ENCODE data around the gene OXER1. TPM values are rescaled to one million over a fixed set of nuclear protein-coding genes. Genes with fewer than 3 reads are reported as not detected.

The OXER1 gene
- total and polyA plus RNA-seq, 2 of the 13 experiments (the other 11 are each of a cell fraction or from before 2014, with no cell fraction given) = 8.0 to 9.0 TPM

- no peak for TF ChIP-seq ZNF597 (CRISPR knock-in tag; IDR thresholded peaks at IDR 0.05)
- TF ChIP-seq ZMAT5 (CRISPR knock-in tag; IDR thresholded peaks at IDR 0.05; ENCODE audit: borderline replicate concordance, low read depth) = no peak
- 0 out of 2 replicates have a peak, but pooled peaks have one; percentile 46 for TF ChIP-seq ZFP41 (CRISPR knock-in tag; IDR thresholded peaks at IDR 0.05; ENCODE audit: borderline replicate concordance)
- TF ChIP-seq ZNF557 (CRISPR knock-in tag; IDR thresholded peaks at IDR 0.05) = no peak
- no peak for TF ChIP-seq STAG1 (CRISPR knock-in tag; IDR thresholded peaks at IDR 0.05)
- TF ChIP-seq ELF1 (CRISPR knock-in tag; IDR thresholded peaks at IDR 0.05) = no peak
- TF ChIP-seq ZNF318 (CRISPR knock-in tag; IDR thresholded peaks at IDR 0.05) = no peak
- TF ChIP-seq POLR2AphosphoS5 (IDR thresholded peaks at IDR 0.05; ENCODE audit: low read depth, low read length) = peak; percentile 10; the same call in 1 of the 2 replicates
- no peak for TF ChIP-seq MAZ (IDR thresholded peaks at IDR 0.05; ENCODE audit: borderline replicate concordance, low read depth, low read length)
- TF ChIP-seq MAZ (CRISPR knock-in tag; IDR thresholded peaks at IDR 0.05; ENCODE audit: low read depth) = peak; percentile 65; the same call in 1 of the 2 replicates
- 0 out of 2 replicates have a peak, but pooled peaks have one; percentile 44 for TF ChIP-seq ZMAT3 (CRISPR knock-in tag; conservative IDR thresholded peaks at IDR 0.05)
- no peak; the same call in 1 of the 2 replicates for TF ChIP-seq NKX3-1 (CRISPR knock-in tag; IDR thresholded peaks at IDR 0.05)
- 0 out of 2 replicates have a peak, but pooled peaks have one; percentile 16 for TF ChIP-seq ATF6 (CRISPR knock-in tag; conservative IDR thresholded peaks at IDR 0.05)
- 0 out of 2 replicates have a peak, but pooled peaks have one; percentile 47 for TF ChIP-seq GFI1 (CRISPR knock-in tag; IDR thresholded peaks at IDR 0.05; ENCODE audit: borderline replicate concordance)
- TF ChIP-seq SIX1 (CRISPR knock-in tag; IDR thresholded peaks at IDR 0.05; ENCODE audit: borderline replicate concordance) = no peak; the same call in 1 of the 2 replicates
- TF ChIP-seq PHB2 (IDR thresholded peaks at IDR 0.05; ENCODE audit: partially characterized antibody) = no peak
Measured at GRCh38 chr2:42810971-42811811, 47.3 kb upstream of the OXER1 start (continued).
